Right ventricle myocardium superior (tissue), 1 donor: ENCODE measurements around the gene GMDS. TPM values are rescaled to one million over a fixed set of nuclear protein-coding genes. Genes with fewer than 3 reads are reported as not detected.

Experiments
- ATAC-seq: fragments of 200-7000 bp; cut with Tn5 transposase; one replicate; pipeline ENCODE4 v1.9.1; 2020; ENCODE audit warnings: mild to moderate bottlenecking; ENCODE audit not compliant: poor library complexity
- DNase-seq: peaks from one replicate; pipeline ENCODE4 v3.0.0-alpha.2; 2020
- intact Hi-C: fragments of 100-400 bp; cut with DNase I; formaldehyde crosslinking; loops from one replicate; pipeline ENCODE4 v1.11.2; 2022
- total RNA-seq: library from RNA; stranded (reverse); fragmentation: NEBNext Ultra II Directional; extraction: Animal tissue kit (Norgen Biotek cat#: 25700); gene quantifications from one replicate; pipeline ENCODE4 v1.2.1, GENCODE V29; 2021
- donor health status: DM: no; HTN: yes; CAD: no; lungs with severe emphysema.

Gene GMDS
- total RNA-seq, 1 donor from 2014 or later = 4.9 TPM

DNA sequence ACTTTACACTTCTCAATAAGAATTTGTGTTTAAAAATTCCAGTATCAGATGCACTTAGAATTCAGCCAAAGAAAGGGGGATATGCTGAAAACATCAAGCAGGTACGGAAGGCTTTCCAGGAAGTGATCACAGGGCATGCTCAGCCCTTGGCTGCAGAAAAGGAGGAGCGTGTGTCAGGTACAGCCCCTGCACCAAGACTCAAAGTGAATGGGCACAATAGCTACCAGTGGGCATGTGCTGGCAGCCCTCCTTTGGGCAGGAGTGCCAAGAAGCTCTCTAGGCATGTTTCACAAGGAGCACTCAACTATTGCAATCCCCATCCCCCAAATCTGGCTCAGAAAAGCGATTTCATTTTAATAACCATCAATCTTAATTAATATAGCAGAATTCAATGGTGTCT, 298.8 kb downstream of the GMDS start:
- ATAC-seq (no peak), DNase-seq (no peak)
- intact Hi-C loops = no loop called here

- intact Hi-C loops = no loop called here
- no peak for DNase-seq
- no peak for ATAC-seq
Observed at GRCh38 chr6:1945235-1945832, 300.1 kb downstream of the GMDS start.

- intact Hi-C loops = no loop called here
- ATAC-seq = no peak
- no peak for DNase-seq
Observed at GRCh38 chr6:1942834-1943233, 302.6 kb downstream of the GMDS start.

DNA sequence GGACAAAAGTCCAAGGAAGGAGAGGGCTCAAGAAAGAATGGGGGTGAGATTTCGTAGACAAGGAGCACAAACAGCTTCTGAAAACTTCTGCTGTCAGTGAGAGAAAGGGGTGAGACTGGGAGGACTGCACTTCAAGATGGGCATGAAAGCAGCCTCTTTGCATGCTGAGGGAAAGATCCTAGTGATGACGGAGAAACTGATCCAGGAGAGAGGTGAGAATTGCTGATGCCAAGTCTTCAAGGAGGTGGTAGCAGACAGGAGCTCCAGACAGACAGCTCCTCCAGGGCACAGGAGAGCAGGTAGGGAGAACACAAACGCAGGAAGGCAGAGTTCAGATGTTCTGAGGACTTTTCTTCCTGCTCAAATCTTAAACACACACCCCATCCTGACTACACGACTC, 303.9 kb downstream of the GMDS start:
- no peak for ATAC-seq
- no peak for DNase-seq
- intact Hi-C loops = no loop called here

DNA sequence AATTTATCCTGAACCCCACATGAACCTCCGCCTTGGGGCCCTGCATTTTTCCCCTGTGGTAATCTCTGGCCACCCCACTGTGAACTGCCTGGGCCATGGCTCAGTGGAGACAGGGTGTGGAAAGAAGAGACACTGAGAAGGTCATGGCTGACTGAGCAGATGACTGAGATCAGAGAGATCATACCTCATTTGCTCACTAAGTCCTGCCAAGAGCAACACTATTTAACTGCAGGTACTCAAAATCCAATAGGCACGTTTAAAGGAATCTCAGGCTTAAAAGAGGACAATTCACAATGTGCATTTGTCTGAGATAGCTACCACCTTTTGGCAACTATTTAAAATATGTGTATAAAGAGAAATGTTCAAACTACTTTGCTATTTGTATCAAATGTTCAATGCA, 305.0 kb downstream of the GMDS start:
- DNase-seq (no peak), ATAC-seq (no peak)
- intact Hi-C loops = no loop called here

- ATAC-seq = no peak
- DNase-seq = no peak
- intact Hi-C loops = no loop called here
Observed at GRCh38 chr6:1933292-1933691, 312.1 kb downstream of the GMDS start.

DNA sequence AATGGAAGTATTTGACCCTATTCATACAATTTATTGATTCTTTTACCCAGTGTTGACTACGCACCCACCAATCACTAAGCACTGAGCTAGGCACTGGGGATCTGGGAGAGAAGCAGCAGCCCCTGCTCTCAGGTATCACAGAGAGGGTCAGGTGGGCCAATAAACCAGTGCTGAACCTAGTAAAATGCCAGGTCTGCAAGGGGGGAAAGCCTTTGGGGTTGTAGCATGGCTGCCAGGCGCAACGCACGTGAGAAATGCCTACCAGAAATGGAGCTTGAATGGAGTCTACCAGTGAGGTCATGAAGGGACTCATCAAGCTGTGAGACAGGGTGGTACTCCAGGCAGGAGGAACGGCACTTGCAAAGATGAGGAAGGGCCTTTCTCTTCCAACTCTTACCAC, 313.6 kb downstream of the GMDS start:
- DNase-seq (no peak), ATAC-seq (no peak)
- intact Hi-C loops = no loop called here

DNA sequence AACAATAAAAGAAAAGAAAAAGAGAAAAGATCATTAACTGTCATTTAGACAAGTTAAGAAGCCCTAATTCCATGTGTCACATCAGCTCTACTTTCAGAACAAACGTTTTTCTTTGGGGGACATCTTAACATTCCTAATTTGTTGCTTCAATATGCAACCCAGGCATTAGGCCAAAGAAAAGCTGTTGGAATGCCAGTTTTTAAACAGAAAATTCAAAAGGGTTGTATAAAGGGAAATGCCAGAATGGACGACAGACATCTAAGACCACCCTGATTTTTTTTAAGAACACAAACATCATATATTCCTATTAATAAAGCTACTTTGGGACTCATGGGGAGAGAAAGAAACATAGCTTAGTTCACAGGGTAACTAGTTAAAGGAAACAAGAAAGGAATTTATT, 315.0 kb downstream of the GMDS start:
- intact Hi-C loops = no loop called here
- ATAC-seq (no peak), DNase-seq (no peak)

- intact Hi-C loops = no loop called here
- ATAC-seq = no peak
Observed at GRCh38 chr6:1929931-1930330, 315.5 kb downstream of the GMDS start.

DNA sequence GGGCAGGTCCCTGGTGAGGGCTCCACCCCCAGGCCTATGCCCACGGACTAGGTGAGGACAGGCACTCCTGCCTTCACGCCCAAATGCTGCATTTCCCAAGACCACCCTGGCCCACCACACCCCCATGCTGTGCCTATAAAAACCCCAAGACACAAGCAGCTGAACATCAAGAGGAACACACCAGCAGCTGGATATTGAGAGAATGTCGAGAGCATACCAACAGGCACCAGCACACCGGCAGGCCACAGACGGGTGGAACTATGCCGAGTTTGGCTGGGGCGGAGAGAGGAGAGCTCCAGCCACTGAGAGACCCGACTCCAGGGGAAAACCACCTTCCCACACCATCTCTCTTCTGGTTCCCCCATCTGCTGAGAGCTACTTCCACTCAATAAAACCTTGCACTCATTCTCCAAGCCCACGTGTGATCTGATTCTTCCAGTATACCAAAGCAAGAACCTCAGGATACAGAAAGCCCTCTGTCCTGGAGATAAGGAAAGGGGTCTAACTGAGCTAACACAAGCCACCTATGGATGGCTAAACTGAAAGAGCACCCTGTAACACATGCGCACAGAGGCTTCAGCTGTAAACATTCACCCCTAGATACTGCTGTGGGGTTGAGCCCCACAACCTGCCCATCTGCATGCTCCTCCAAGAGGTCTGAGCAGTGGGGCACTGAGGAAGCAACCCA, 319.5 kb downstream of the GMDS start:
- ATAC-seq (no peak), DNase-seq (no peak)
- intact Hi-C loops = no loop called here

More at GRCh38 chr6:1929931-1930330, 315.5 kb downstream of the GMDS start:
- DNase-seq = no peak

- intact Hi-C loops = no loop called here
- no peak for ATAC-seq
- DNase-seq = no peak
Observed at GRCh38 chr6:1923449-1923848, 322.0 kb downstream of the GMDS start.

DNA sequence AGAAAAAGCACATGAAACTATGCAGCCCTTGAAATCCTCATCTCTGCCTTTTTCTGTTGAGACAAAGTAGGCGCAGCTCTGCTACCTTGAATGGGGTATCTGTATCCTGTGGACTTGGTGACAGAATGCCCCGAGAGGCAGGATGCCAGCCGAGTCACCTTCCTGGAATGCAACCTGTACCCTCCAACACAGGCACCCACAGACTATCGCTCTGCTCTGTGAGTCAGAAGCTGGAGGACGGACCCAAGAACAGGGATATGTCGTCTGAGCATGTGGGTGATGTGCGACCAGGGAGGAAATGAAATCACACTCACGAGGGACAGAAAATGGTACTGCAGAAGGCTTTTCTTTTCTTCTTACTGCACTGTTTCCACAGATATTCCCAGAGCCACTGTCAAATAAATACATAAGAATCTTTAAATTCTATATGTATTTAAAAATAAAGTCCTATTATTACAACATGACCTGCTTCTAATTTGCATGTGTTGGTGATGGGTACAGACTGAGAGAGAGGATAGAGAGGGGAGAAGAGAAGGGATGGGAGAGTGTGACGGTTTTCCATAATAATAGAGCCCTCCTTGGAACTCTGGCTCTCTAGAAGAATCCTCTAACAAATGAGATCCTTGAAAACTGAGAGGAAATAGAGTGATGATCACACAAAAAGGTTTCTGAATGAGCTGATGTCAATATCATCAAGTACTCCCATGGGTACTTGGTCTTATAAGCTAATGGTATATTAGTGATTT, 327.6 kb downstream of the GMDS start:
- ATAC-seq (no peak), DNase-seq (no peak)
- intact Hi-C loops = no loop called here

GRCh38 chr6:1916334-1917070, 328.9 kb downstream of the GMDS start:
- intact Hi-C loops = no loop called here
- ATAC-seq (no peak), DNase-seq (no peak)

DNA sequence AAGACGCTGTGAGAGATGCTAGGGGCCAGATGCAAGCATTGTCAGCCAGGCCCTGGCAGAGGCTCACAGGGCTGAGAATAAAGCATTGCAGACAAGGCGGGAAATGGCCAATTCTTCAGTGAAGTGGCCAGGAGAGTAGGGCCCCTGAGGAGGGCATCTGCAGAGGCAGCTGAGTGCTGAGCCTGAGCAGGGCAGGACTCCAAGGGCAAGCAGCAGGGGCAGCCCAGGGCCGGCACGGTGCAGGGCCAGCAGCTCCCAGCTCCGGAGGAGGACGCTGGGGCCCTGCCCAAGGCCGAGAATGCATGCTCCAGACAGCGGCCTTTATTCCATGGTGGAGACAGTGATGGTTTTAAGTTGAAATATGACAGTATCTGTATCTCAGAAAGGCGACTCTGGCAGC, 330.2 kb downstream of the GMDS start:
- DNase-seq (peak; percentile 37), ATAC-seq (no peak)
- intact Hi-C loops = no loop called here

DNA sequence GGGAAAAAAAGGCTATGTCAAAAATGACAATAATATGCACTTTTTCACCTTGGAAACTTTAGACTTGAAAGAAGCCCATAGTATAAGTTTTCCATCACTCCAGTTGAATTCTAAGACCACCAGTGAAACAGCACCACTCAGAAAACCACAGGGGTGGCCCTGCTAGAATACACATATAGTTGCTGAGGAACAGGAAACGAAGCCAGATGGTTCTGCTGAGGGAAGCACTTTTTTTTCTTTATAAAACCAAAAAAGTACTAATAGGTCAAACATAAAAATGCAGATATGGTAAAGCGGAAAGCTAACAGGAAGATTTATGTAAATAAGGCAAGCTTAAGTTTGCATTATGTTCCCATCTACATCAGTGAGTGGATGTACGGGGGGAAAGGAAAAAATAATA, 331.8 kb downstream of the GMDS start:
- DNase-seq (no peak), ATAC-seq (no peak)
- intact Hi-C loops = no loop called here

DNA sequence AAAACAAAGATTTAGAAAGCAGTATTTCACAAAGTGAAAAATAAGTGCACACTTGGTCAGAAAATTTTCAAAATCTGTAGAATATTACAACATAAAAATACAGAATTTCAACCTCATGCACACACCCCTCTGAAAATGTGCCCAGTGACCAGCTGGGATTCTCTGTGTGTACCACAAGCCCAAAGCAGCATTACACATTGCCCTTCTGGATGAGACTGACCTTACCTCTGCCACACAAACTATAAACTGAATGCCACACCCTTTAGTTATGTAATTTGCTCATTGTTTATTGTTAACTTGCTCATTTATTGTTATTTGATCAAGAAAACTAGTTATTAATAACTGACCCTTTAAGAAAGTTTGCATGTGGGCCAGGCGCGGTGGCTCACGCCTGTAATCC, 332.7 kb downstream of the GMDS start:
- DNase-seq (no peak), ATAC-seq (no peak)
- intact Hi-C loops = no loop called here

DNA sequence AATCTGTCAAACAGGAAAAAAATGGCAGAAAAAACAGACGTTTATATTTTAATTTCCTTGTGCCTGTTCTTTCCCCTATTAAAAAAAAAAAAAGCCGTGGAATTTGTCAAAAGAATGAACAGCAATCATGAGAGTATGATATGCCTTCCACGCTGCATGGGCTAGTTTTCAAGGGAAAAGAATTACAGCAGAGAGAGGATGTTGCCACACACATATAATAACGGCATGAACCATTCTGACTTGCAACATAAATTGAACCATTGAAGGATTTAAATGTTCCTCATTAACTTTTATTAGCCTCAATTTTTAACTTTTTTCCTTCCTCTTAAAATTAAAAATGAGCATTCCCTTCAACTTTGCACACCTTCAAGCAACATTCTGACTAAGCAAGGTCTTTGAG, 333.9 kb downstream of the GMDS start:
- ATAC-seq (no peak), DNase-seq (no peak)
- intact Hi-C loops = no loop called here

GRCh38 chr6:1910621-1911407, 334.6 kb downstream of the GMDS start:
- intact Hi-C loops = no loop called here
- DNase-seq (no peak), ATAC-seq (no peak)

GRCh38 chr6:1908784-1909183, 336.6 kb downstream of the GMDS start:
- no peak for DNase-seq
- intact Hi-C loops = no loop called here

More at GRCh38 chr6:1908784-1909183, 336.6 kb downstream of the GMDS start:
- no peak for ATAC-seq
